22Rv1 (cell line): Measurements from ENCODE around the gene GGCX.
"Not testable (repeated sequence)": the region's sequence is repeated elsewhere in the genome, so short reads cannot be mapped to it uniquely, and the experiment has no call there.

Experiments
- CTCF ChIP-seq: fragments of 450-650 bp; IDR thresholded peaks from 2 replicates; pipeline ENCODE4 v1.5.1; 2017; ENCODE audit warnings: mild to moderate bottlenecking
- ZFX ChIP-seq: fragments of 450-650 bp; IDR thresholded peaks from 2 replicates; pipeline ENCODE4 v1.6.1; 2017; ENCODE audit warnings: antibody characterized with exemption, borderline replicate concordance

- not testable (repeated sequence) for TF ChIP-seq CTCF, ZFX
Observed at GRCh38 chr2:85544254-85544691, 17.0 kb downstream of the GGCX start.
